ENCODE measurements around the gene ZC3H7A. TPM values are rescaled to one million over a fixed set of nuclear protein-coding genes. Genes with fewer than 3 reads are reported as not detected.

Gene ZC3H7A
- total and polyA plus RNA-seq, 10 of the 15 experiments (the other 5 are each of a cell fraction or from before 2014, with no cell fraction given): 46.3 to 188 (median 68.6) TPM

DNA sequence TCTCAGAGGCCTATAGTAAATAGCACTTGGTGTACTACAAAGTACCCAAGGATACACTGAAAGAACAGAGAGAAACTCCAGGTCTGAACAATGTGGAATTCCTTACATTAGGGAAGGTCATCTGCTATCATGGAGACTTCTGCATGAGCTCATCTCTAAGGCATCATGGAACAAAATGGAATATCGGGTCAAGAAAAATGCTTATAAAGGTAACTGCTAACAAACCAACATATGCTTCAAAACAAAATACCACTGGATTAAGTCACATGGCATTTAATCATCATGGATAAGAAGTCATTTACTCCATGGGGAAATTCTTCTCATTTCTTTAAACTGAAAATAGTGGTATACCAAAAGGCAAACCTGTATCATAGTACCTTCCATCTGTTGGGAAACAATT lies 88.6 kb downstream of the ZC3H7A start (continued):
- TF ChIP-seq CEBPB (IDR thresholded peaks at IDR 0.05; ENCODE audit: borderline replicate concordance in 1 of 2, low read depth in 2 of 2, low read length in 2 of 2): no peak

DNA sequence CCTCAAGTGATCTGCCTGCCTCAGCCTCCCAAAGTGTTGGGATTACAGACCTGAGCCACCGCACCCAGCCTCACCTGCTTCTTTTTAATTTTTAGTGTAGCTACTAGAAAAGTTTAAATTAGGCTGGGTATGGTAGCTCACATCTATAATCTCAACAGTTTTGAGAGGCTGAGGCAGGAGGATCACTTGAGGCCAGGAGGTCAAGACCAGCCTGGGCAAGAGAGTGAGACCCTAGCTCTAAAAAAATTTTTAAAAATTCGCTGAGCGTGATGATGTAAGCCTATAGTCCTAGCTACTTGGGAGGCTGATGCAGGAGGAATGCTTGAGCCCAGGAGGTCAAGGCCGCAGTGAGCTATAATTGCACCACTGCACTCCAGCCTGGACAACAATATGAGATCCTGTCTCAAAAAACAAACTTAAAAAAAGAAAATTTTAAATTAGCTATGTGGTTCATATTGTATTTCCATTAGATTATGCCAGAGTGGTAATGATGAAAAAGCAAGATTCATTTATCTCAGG lies 89.3 kb downstream of the ZC3H7A start:
- POLR2A ChIA-PET: interaction anchor here (0.6 kb wide), 1 partner anchor 159 kb away, joined by 4 read pairs; no protein-coding TSS in a partner anchor
- peaks cover 14 to 44% of the 10 kb centered on the region in 2 experiments for H3K36me3 ChIP-seq (ENCODE audit: control insufficient read depth in 2 of 2, insufficient read depth in 2 of 2, low read length in 1 of 2)
- TF ChIP-seq, protein P1, sequence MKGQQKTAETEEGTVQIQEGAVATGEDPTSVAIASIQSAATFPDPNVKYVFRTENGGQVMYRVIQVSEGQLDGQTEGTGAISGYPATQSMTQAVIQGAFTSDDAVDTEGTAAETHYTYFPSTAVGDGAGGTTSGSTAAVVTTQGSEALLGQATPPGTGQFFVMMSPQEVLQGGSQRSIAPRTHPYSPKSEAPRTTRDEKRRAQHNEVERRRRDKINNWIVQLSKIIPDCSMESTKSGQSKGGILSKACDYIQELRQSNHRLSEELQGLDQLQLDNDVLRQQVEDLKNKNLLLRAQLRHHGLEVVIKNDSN (IDR thresholded peaks at IDR 0.05; ENCODE audit: borderline replicate concordance, extremely low read length, insufficient read depth, low read depth, low read length): no peak
- TF ChIP-seq, protein P2, sequence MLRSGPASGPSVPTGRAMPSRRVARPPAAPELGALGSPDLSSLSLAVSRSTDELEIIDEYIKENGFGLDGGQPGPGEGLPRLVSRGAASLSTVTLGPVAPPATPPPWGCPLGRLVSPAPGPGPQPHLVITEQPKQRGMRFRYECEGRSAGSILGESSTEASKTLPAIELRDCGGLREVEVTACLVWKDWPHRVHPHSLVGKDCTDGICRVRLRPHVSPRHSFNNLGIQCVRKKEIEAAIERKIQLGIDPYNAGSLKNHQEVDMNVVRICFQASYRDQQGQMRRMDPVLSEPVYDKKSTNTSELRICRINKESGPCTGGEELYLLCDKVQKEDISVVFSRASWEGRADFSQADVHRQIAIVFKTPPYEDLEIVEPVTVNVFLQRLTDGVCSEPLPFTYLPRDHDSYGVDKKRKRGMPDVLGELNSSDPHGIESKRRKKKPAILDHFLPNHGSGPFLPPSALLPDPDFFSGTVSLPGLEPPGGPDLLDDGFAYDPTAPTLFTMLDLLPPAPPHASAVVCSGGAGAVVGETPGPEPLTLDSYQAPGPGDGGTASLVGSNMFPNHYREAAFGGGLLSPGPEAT (IDR thresholded peaks at IDR 0.05; ENCODE audit: low read depth): no peak
- no peak for TF ChIP-seq NFYA (IDR thresholded peaks at IDR 0.05; ENCODE audit: borderline replicate concordance, low read depth, low read length)
- no peak for TF ChIP-seq HDGF (IDR thresholded peaks at IDR 0.05)
- no peak for TF ChIP-seq JUND (IDR thresholded peaks at IDR 0.05; ENCODE audit: low read depth, low read length)
- TF ChIP-seq MTA2 (IDR thresholded peaks at IDR 0.05; ENCODE audit: low read depth): no peak
- TF ChIP-seq NBN (IDR thresholded peaks at IDR 0.05): no peak
- no peak for TF ChIP-seq CHD2 (IDR thresholded peaks at IDR 0.05; ENCODE audit: borderline replicate concordance, low read depth, low read length)
- TF ChIP-seq STAT3 (IDR thresholded peaks at IDR 0.05; ENCODE audit: low read depth, low read length): no peak
- no peak for TF ChIP-seq SPI1 (IDR thresholded peaks at IDR 0.05; ENCODE audit: borderline replicate concordance, insufficient read depth, low read depth, low read length)
- TF ChIP-seq, protein P3, sequence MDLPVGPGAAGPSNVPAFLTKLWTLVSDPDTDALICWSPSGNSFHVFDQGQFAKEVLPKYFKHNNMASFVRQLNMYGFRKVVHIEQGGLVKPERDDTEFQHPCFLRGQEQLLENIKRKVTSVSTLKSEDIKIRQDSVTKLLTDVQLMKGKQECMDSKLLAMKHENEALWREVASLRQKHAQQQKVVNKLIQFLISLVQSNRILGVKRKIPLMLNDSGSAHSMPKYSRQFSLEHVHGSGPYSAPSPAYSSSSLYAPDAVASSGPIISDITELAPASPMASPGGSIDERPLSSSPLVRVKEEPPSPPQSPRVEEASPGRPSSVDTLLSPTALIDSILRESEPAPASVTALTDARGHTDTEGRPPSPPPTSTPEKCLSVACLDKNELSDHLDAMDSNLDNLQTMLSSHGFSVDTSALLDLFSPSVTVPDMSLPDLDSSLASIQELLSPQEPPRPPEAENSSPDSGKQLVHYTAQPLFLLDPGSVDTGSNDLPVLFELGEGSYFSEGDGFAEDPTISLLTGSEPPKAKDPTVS (IDR thresholded peaks at IDR 0.05; ENCODE audit: low read depth, low read length): no peak
- TF ChIP-seq EP300 (IDR thresholded peaks at IDR 0.05; ENCODE audit: borderline replicate concordance in 1 of 2, control insufficient read depth in 1 of 2, low read depth in 2 of 2, low read length in 2 of 2): no peak
- TF ChIP-seq, protein P4, sequence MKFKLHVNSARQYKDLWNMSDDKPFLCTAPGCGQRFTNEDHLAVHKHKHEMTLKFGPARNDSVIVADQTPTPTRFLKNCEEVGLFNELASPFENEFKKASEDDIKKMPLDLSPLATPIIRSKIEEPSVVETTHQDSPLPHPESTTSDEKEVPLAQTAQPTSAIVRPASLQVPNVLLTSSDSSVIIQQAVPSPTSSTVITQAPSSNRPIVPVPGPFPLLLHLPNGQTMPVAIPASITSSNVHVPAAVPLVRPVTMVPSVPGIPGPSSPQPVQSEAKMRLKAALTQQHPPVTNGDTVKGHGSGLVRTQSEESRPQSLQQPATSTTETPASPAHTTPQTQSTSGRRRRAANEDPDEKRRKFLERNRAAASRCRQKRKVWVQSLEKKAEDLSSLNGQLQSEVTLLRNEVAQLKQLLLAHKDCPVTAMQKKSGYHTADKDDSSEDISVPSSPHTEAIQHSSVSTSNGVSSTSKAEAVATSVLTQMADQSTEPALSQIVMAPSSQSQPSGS (IDR thresholded peaks at IDR 0.05; ENCODE audit: low read length): no peak
- TF ChIP-seq MYB (IDR thresholded peaks at IDR 0.05; ENCODE audit: borderline replicate concordance, low read depth, low read length): no peak
- no peak for TF ChIP-seq CHD1 (IDR thresholded peaks at IDR 0.05; ENCODE audit: low read depth, low read length)
- no peak for TF ChIP-seq ZNF207 (IDR thresholded peaks at IDR 0.05; ENCODE audit: borderline replicate concordance)

More for the DNA sequence above, 89.3 kb downstream of the ZC3H7A start:
- DNase-seq (ENCODE audit: low read depth, low spot score) (no peak), ATAC-seq (no peak), FAIRE-seq (no peak)
- RAD21 ChIA-PET (ENCODE audit: unreplicated experiment): interaction anchor here (0.7 to 1.1 kb wide), 3 partner anchors 38 to 311 kb away, joined by 3 read pairs; no protein-coding TSS in a partner anchor
- Histone ChIP-seq H3K27ac (ENCODE audit: control insufficient read depth, insufficient read depth) (no peak overlapping the region), H3K4me2 (ENCODE audit: control insufficient read depth, insufficient read depth) (no peak overlapping the region), H3K4me1 (ENCODE audit: control insufficient read depth, insufficient read depth, low read length) (no peaks in the 10 kb centered on the region; the same call in 1 of the 2 replicates), H3K79me2 (ENCODE audit: control insufficient read depth, insufficient read depth, low read length) (peaks cover 4% of the 10 kb centered on the region), H3K4me3 (no peak overlapping the region), H2AFZ (ENCODE audit: control insufficient read depth, low read depth, low read length) (no peak overlapping the region), H3K9ac (ENCODE audit: control insufficient read depth, insufficient read depth, low read length) (no peak overlapping the region), H3K9me3 (replicated peaks; ENCODE audit: control insufficient read depth, insufficient read depth, low read length) (no peaks in the 10 kb centered on the region), H3K27me3 (replicated peaks in 1 of 2; ENCODE audit: control insufficient read depth in 2 of 2, insufficient read depth in 2 of 2, low read length in 1 of 2) (no peaks in the 10 kb centered on the region), H4K20me1 (ENCODE audit: control insufficient read depth, insufficient read depth) (no peaks in the 10 kb centered on the region; the same call in 1 of the 2 replicates)
- no TSS peak for BruUV-seq (replicated peaks)
- CTCF ChIA-PET: interaction anchor here (1.1 to 2.0 kb wide), 3 partner anchors 11 to 65 kb away, joined by 5 to 7 read pairs (median 5); no protein-coding TSS in a partner anchor
- in situ Hi-C loops (cut with MboI) (no loop called here), intact Hi-C loops (cut with micrococcal nuclease; ENCODE audit: unreplicated experiment) (no loop called here)
- SMC1A ChIA-PET (ENCODE audit: uncharacterized antibody, unreplicated experiment): interaction anchor here (0.9 to 2.7 kb wide), 5 partner anchors 11 to 176 kb away, joined by 3 to 11 read pairs (median 4); no protein-coding TSS in a partner anchor
- 95% methylated on average over 4 of the region's 4 CpGs for WGBS (ENCODE audit: insufficient coverage, insufficient replicate concordance, low lambda C conversion rate, missing lambda C conversion rate)
